Transverse colon (tissue), 4 donors: ENCODE data around the gene ALKBH5.

Source experiments
- CTCF ChIP-seq, 5 experiments: fragments of 200-600 bp in 3 of 5; fragments of 450-650 bp in 2 of 5; sonication (generic) in 3 of 5; IDR thresholded peaks; 1 replicate in 2 of 5; 2 replicates in 3 of 5; pipeline ENCODE4 v1.5.1; 2016 to 2017; ENCODE audit warnings: antibody characterized with exemption in 5 of 5, inconsistent platforms in 3 of 5, mild to moderate bottlenecking in 2 of 5, moderate library complexity in 1 of 5
- POLR2A ChIP-seq: fragments of 450-650 bp; IDR thresholded peaks from one replicate; pipeline ENCODE4 v1.6.1; 2016; ENCODE audit warnings: antibody characterized with exemption, mild to moderate bottlenecking, moderate library complexity
- POLR2AphosphoS5 ChIP-seq, 3 donors: sonication (generic); formaldehyde crosslinking; IDR thresholded peaks; one replicate each; pipeline ENCODE4 v1.6.1; 2016; ENCODE audit warnings: antibody characterized with exemption in 3 of 3

GRCh38 chr17:18230288-18231141, 46.9 kb downstream of the ALKBH5 start:
- no peak for TF ChIP-seq POLR2A
- no peak for TF ChIP-seq CTCF (IDR thresholded peaks at IDR 0.05)
- no peak for TF ChIP-seq POLR2AphosphoS5 (IDR thresholded peaks at IDR 0.05)
